GM21528 (cell line): ENCODE measurements around the gene EFNB3.

Experiments
- ATAC-seq: cut with Tn5 transposase; IDR thresholded peaks from one replicate; pipeline ENCODE4 v1.9.1; 2021; ENCODE audit warnings: mild to moderate bottlenecking, moderate library complexity; ENCODE audit not compliant: unreplicated experiment, low FRiP score

Gene EFNB3

GRCh38 chr17:7697828-7698588, 7.0 kb upstream of the EFNB3 start:
- ATAC-seq = no peak

GRCh38 chr17:7700510-7700909, 4.5 kb upstream of the EFNB3 start:
- no peak for ATAC-seq

- ATAC-seq = no peak
These were observed 3.3 kb upstream of the EFNB3 start for GRCh38 chr17:7701681-7702080.

GRCh38 chr17:7702776-7703175, 2.2 kb upstream of the EFNB3 start:
- no peak for ATAC-seq

GRCh38 chr17:7703584-7704479, 1.2 kb upstream of the EFNB3 start:
- ATAC-seq = no peak

GRCh38 chr17:7705269-7706255, 560 bp downstream of the EFNB3 start:
- no peak for ATAC-seq

GRCh38 chr17:7706631-7707354, 1.8 kb downstream of the EFNB3 start:
- no peak for ATAC-seq

GRCh38 chr17:7707446-7707845, 2.4 kb downstream of the EFNB3 start:
- ATAC-seq = no peak

- no peak for ATAC-seq
These were observed 3.1 kb downstream of the EFNB3 start for GRCh38 chr17:7707858-7708750.

GRCh38 chr17:7709031-7709430, 4.0 kb downstream of the EFNB3 start:
- ATAC-seq = no peak

- no peak for ATAC-seq
These were observed 5.3 kb downstream of the EFNB3 start for GRCh38 chr17:7710301-7710700.

- ATAC-seq = no peak
These were observed 6.2 kb downstream of the EFNB3 start for GRCh38 chr17:7711051-7711755.

GRCh38 chr17:7712111-7712771, 7.2 kb downstream of the EFNB3 start:
- no peak for ATAC-seq

- no peak for ATAC-seq
These were observed 8.8 kb downstream of the EFNB3 start for GRCh38 chr17:7713782-7714181.

GRCh38 chr17:7714721-7715594, 10.0 kb downstream of the EFNB3 start:
- ATAC-seq = no peak

GRCh38 chr17:7715936-7716886, 11.2 kb downstream of the EFNB3 start:
- ATAC-seq = no peak
